Measurements from ENCODE around the gene STRA8.

Gene STRA8, protein sequence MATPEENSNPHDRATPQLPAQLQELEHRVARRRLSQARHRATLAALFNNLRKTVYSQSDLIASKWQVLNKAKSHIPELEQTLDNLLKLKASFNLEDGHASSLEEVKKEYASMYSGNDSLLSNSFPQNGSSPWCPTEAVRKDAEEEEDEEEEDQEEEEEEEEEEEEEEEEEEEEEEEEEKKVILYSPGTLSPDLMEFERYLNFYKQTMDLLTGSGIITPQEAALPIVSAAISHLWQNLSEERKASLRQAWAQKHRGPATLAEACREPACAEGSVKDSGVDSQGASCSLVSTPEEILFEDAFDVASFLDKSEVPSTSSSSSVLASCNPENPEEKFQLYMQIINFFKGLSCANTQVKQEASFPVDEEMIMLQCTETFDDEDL
- total RNA-seq = 0 to 0.39 (median 0) reads per million in 3 donors

DNA sequence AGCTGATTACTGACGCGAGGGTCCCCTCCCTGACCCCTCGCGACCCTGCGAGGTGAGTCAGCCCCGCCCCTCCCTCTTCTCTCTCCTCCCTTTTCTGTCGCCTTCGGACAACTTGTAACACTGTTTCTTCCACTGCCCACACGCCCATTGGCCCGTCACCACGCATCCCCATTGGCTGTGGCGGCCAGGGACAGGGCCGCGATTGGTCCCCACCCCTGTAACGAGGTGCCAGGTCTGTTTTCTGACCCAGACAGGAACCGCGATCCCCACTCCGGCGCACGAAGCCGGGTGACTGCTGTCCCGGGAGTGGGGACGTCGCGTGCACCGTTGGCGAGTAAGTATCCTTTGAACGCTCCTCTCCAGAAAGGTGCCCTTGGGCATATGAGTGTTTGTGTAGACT lies at the start of gene STRA8:
TSS of gene STRA8 (plus strand) at position 269 of the 400 bp plus-strand sequence. CDS start 6,687 bp downstream, outside the sequence.
- DNase-seq = no peak
- Histone ChIP-seq H3K4me1 (ENCODE audit: control insufficient read depth, insufficient read depth, low read length, poor library complexity, severe bottlenecking) (no peaks in the 10 kb centered on the region), H3K4me3 (ENCODE audit: insufficient read depth, low read depth, low read length, poor library complexity, severe bottlenecking) (no peak within 1 kb of the TSS), H3K36me3 (ENCODE audit: control insufficient read depth, insufficient read depth, low read length) (no peaks in the 10 kb centered on the region), H3K27ac (ENCODE audit: insufficient read depth, low read length, poor library complexity, severe bottlenecking) (no peak within 1 kb of the TSS), H3K9me3 (ENCODE audit: control insufficient read depth, low read length) (no peaks in the 10 kb centered on the region), H3K27me3 (replicated peaks; ENCODE audit: control insufficient read depth, insufficient read depth, low read length, poor library complexity, severe bottlenecking) (no peaks in the 10 kb centered on the region)

GRCh38 chr7:135184254-135184841 lies 49.3 kb upstream of the STRA8 start:
- Histone ChIP-seq H3K4me1 (ENCODE audit: control insufficient read depth, insufficient read depth, low read length, poor library complexity, severe bottlenecking) (no peaks in the 10 kb centered on the region), H3K36me3 (ENCODE audit: control insufficient read depth, insufficient read depth, low read length) (peaks cover 45% of the 10 kb centered on the region), H3K4me3 (ENCODE audit: insufficient read depth, low read depth, low read length, poor library complexity, severe bottlenecking) (no peak overlapping the region), H3K9me3 (ENCODE audit: control insufficient read depth, low read length) (peaks cover 30% of the 10 kb centered on the region), H3K27ac (ENCODE audit: insufficient read depth, low read length, poor library complexity, severe bottlenecking) (no peak overlapping the region), H3K27me3 (replicated peaks; ENCODE audit: control insufficient read depth, insufficient read depth, low read length, poor library complexity, severe bottlenecking) (no peaks in the 10 kb centered on the region)
- no peak for DNase-seq

- no peak overlapping the region for H3K4me3 ChIP-seq (ENCODE audit: insufficient read depth, low read depth, low read length, poor library complexity, severe bottlenecking)
- H3K4me1 ChIP-seq (ENCODE audit: control insufficient read depth, insufficient read depth, low read length, poor library complexity, severe bottlenecking) = no peaks in the 10 kb centered on the region
- H3K27ac ChIP-seq (ENCODE audit: insufficient read depth, low read length, poor library complexity, severe bottlenecking) = no peak overlapping the region
- H3K9me3 ChIP-seq (ENCODE audit: control insufficient read depth, low read length) = peaks cover 25% of the 10 kb centered on the region
- DNase-seq = no peak
- no peaks in the 10 kb centered on the region for H3K27me3 ChIP-seq (replicated peaks; ENCODE audit: control insufficient read depth, insufficient read depth, low read length, poor library complexity, severe bottlenecking)
- peaks cover 42% of the 10 kb centered on the region for H3K36me3 ChIP-seq (ENCODE audit: control insufficient read depth, insufficient read depth, low read length)
Measured at GRCh38 chr7:135185471-135186260, 48.0 kb upstream of the STRA8 start.

- no peak overlapping the region for H3K4me3 ChIP-seq (ENCODE audit: insufficient read depth, low read depth, low read length, poor library complexity, severe bottlenecking)
- no peaks in the 10 kb centered on the region for H3K4me1 ChIP-seq (ENCODE audit: control insufficient read depth, insufficient read depth, low read length, poor library complexity, severe bottlenecking)
- no peak overlapping the region for H3K27ac ChIP-seq (ENCODE audit: insufficient read depth, low read length, poor library complexity, severe bottlenecking)
- no peaks in the 10 kb centered on the region for H3K27me3 ChIP-seq (replicated peaks; ENCODE audit: control insufficient read depth, insufficient read depth, low read length, poor library complexity, severe bottlenecking)
- peaks cover 42% of the 10 kb centered on the region for H3K36me3 ChIP-seq (ENCODE audit: control insufficient read depth, insufficient read depth, low read length)
- DNase-seq = no peak
- peaks cover 20% of the 10 kb centered on the region for H3K9me3 ChIP-seq (ENCODE audit: control insufficient read depth, low read length)
Measured at GRCh38 chr7:135186261-135186540, 47.4 kb upstream of the STRA8 start.

- Histone ChIP-seq H3K36me3 (ENCODE audit: control insufficient read depth, insufficient read depth, low read length) (peaks cover 42% of the 10 kb centered on the region), H3K27me3 (replicated peaks; ENCODE audit: control insufficient read depth, insufficient read depth, low read length, poor library complexity, severe bottlenecking) (no peaks in the 10 kb centered on the region), H3K4me1 (ENCODE audit: control insufficient read depth, insufficient read depth, low read length, poor library complexity, severe bottlenecking) (no peaks in the 10 kb centered on the region), H3K4me3 (ENCODE audit: insufficient read depth, low read depth, low read length, poor library complexity, severe bottlenecking) (no peak overlapping the region), H3K27ac (ENCODE audit: insufficient read depth, low read length, poor library complexity, severe bottlenecking) (no peak overlapping the region), H3K9me3 (ENCODE audit: control insufficient read depth, low read length) (peaks cover 14% of the 10 kb centered on the region)
- DNase-seq = no peak
Measured at GRCh38 chr7:135186841-135187253, 46.8 kb upstream of the STRA8 start.

DNA sequence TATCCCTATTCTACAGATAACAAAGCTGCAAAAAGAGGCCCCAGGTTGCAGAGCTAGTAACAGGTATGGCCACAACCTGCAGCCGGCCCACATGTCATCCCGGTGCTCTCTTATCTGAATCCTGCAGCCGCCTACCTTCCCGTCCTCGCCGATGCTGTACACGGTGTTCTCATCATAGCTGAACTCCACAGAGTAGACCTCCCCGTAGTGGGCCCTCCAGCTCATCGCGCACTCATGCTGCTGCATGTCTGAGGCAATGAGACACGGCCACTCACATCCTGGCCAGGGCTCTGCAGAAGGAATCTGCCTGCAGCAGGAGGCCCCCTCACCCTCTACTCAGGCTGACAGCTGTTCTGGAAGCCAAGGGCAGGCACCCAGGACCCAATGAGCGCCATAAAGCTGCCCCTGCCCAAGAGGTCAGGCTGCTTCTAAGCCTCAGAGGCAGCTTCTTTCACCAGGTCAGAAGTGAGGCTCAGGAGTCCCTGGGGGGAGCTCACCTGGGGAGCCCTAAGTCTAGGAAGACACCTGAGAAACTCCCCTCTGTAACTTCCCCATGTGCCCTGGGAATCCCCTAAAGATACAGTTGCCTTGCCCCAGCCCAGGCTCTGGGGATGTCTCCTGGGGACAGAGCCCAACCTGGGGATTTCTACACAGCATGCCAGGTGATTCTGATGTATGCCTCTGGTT lies 45.2 kb upstream of the STRA8 start:
- DNase-seq = no peak
- no peak overlapping the region for H3K27ac ChIP-seq (ENCODE audit: insufficient read depth, low read length, poor library complexity, severe bottlenecking)
- peaks cover 43% of the 10 kb centered on the region for H3K36me3 ChIP-seq (ENCODE audit: control insufficient read depth, insufficient read depth, low read length)

GRCh38 chr7:135189221-135189662 lies 44.4 kb upstream of the STRA8 start:
- no peak for DNase-seq
- Histone ChIP-seq H3K36me3 (ENCODE audit: control insufficient read depth, insufficient read depth, low read length) (peaks cover 48% of the 10 kb centered on the region), H3K4me3 (ENCODE audit: insufficient read depth, low read depth, low read length, poor library complexity, severe bottlenecking) (no peak overlapping the region), H3K27ac (ENCODE audit: insufficient read depth, low read length, poor library complexity, severe bottlenecking) (no peak overlapping the region), H3K27me3 (replicated peaks; ENCODE audit: control insufficient read depth, insufficient read depth, low read length, poor library complexity, severe bottlenecking) (no peaks in the 10 kb centered on the region), H3K9me3 (ENCODE audit: control insufficient read depth, low read length) (no peaks in the 10 kb centered on the region), H3K4me1 (ENCODE audit: control insufficient read depth, insufficient read depth, low read length, poor library complexity, severe bottlenecking) (no peaks in the 10 kb centered on the region)

More for the DNA sequence above, 45.2 kb upstream of the STRA8 start:
- Histone ChIP-seq H3K4me3 (ENCODE audit: insufficient read depth, low read depth, low read length, poor library complexity, severe bottlenecking) (no peak overlapping the region), H3K4me1 (ENCODE audit: control insufficient read depth, insufficient read depth, low read length, poor library complexity, severe bottlenecking) (no peaks in the 10 kb centered on the region), H3K27me3 (replicated peaks; ENCODE audit: control insufficient read depth, insufficient read depth, low read length, poor library complexity, severe bottlenecking) (no peaks in the 10 kb centered on the region), H3K9me3 (ENCODE audit: control insufficient read depth, low read length) (no peaks in the 10 kb centered on the region)

DNA sequence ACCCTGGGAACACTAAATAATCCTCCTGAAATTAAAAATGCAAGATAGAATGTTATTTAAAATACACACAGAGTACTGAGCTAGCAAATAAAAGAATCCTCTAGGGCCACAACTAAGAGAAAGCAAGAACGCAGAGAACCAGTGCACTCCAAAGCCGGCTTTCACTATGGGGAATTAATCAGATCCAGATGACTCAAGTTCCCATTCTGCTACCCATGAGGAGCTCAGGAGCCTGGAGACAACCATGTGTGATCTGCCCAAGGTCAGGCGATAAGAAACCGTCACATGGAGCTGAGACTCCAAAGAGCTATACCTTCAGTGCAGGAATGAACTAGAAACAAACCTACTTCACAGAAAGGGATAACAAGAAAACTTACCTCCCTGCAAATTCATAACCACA lies 43.7 kb upstream of the STRA8 start:
- no peaks in the 10 kb centered on the region for H3K27me3 ChIP-seq (replicated peaks; ENCODE audit: control insufficient read depth, insufficient read depth, low read length, poor library complexity, severe bottlenecking)
- no peak overlapping the region for H3K4me3 ChIP-seq (ENCODE audit: insufficient read depth, low read depth, low read length, poor library complexity, severe bottlenecking)
- H3K36me3 ChIP-seq (ENCODE audit: control insufficient read depth, insufficient read depth, low read length) = peaks cover 55% of the 10 kb centered on the region
- no peak overlapping the region for H3K27ac ChIP-seq (ENCODE audit: insufficient read depth, low read length, poor library complexity, severe bottlenecking)
- no peaks in the 10 kb centered on the region for H3K9me3 ChIP-seq (ENCODE audit: control insufficient read depth, low read length)
- DNase-seq = no peak
- no peaks in the 10 kb centered on the region for H3K4me1 ChIP-seq (ENCODE audit: control insufficient read depth, insufficient read depth, low read length, poor library complexity, severe bottlenecking)

- Histone ChIP-seq H3K27me3 (replicated peaks; ENCODE audit: control insufficient read depth, insufficient read depth, low read length, poor library complexity, severe bottlenecking) (no peaks in the 10 kb centered on the region), H3K4me1 (ENCODE audit: control insufficient read depth, insufficient read depth, low read length, poor library complexity, severe bottlenecking) (no peaks in the 10 kb centered on the region), H3K27ac (ENCODE audit: insufficient read depth, low read length, poor library complexity, severe bottlenecking) (no peak overlapping the region), H3K9me3 (ENCODE audit: control insufficient read depth, low read length) (no peaks in the 10 kb centered on the region), H3K4me3 (ENCODE audit: insufficient read depth, low read depth, low read length, poor library complexity, severe bottlenecking) (no peak overlapping the region), H3K36me3 (ENCODE audit: control insufficient read depth, insufficient read depth, low read length) (peaks cover 58% of the 10 kb centered on the region)
- no peak for DNase-seq
Measured at GRCh38 chr7:135190703-135191102, 42.9 kb upstream of the STRA8 start.
